Heart left ventricle (tissue), 13 donors: ENCODE measurements around the gene KISS1.
"Not testable (repeated sequence)": the region's sequence is repeated elsewhere in the genome, so short reads cannot be mapped to it uniquely, and the experiment has no call there.

Source experiments
- CTCF ChIP-seq, 12 donors: fragments of 200-600 bp; sonication (generic) in 4 of 12; IDR thresholded peaks; one replicate each; pipeline versions ENCODE4 v1.5.0 to v1.8.0; 2018 to 2022; ENCODE audit warnings: antibody characterized with exemption in 12 of 12, mild to moderate bottlenecking in 5 of 12
- POLR2A ChIP-seq, 2 donors: fragments of 450-650 bp; IDR thresholded peaks; one replicate each; pipeline ENCODE4 v1.6.1; 2017; ENCODE audit warnings: antibody characterized with exemption in 2 of 2, mild to moderate bottlenecking in 2 of 2, moderate library complexity in 2 of 2
- donor health status: ischemic (EF 13 %, LVEDD 7.1; RV severe dilation, severe dysfunction).
- donor health status: DM: no; HTN: yes; CAD: no.
- donor health status: DM: no; HTN: no; CAD: no.
- donor health status: ischemic (EF 25% LVEDD 6.9; RV normal size, moderate dysfunction).
- donor health status: ischemic (EF 25% LVEDD 5.7; RV mildly dilated, moderate dysfunction).
- donor health status: ischemic (EF 35%, LVEDD 5.7; RV mildly dilated, moderate dysfunction).
- donor health status: nonischemic (EF 11% LVEDD 7.7; RV severe dilation, severe dysfunction).
- donor health status: DM: yes; HTN: yes; CAD: no.
- donor health status: PGD.
- donor health status: ischemic (EF 29% LVEDD 5.4; RV normal size, mild dysfunction).
- donor health status: nonischemic (EF 23%, LVEDD 6.1; RV moderate dilation, normal function).

GRCh38 chr1:204239401-204239800 lies 43.1 kb upstream of the KISS1 start:
- TF ChIP-seq POLR2A, CTCF (IDR thresholded peaks at IDR 0.05): not testable (repeated sequence)
